ENCODE results near the gene ZNF365. TPM values are rescaled to one million over a fixed set of nuclear protein-coding genes. Genes with fewer than 3 reads are reported as not detected.
A peak's percentile ranks its signal among the peaks of the same experiment; 100 is the strongest.

The ZNF365 gene
- 0.38 and 0.63 TPM in 2 replicates for total RNA-seq (ENCODE audit: low replicate concordance)
- long read RNA-seq, result 0 reads

- Mint-ChIP-seq H3K27me3 (peaks cover 46% of the 10 kb centered on the region), H3K4me3 (peak within 1 kb of the TSS; percentile 87), H3K27ac (peak within 1 kb of the TSS; percentile 48), H3K36me3 (no peaks in the 10 kb centered on the region), H3K9me3 (no peaks in the 10 kb centered on the region), H3K4me1 (ENCODE audit: unreplicated experiment) (no peaks in the 10 kb centered on the region)
- peak; percentile 73 for DNase-seq (ENCODE audit: extremely low spot score, unreplicated experiment)
- TF ChIP-seq CTCF (conservative IDR thresholded peaks at IDR 0.05), result no peak
Measured at GRCh38 chr10:62373995-62374861, at the start of gene ZNF365. TSS of gene ZNF365 (plus strand) at chr10:62374369. CDS start at chr10:62376194, 1,825 bp downstream.

- no peak overlapping the region for H3K27ac Mint-ChIP-seq
- H3K27me3 Mint-ChIP-seq, result peaks cover 9% of the 10 kb centered on the region
Measured at GRCh38 chr10:62326176-62326575, 48.0 kb upstream of the ZNF365 start.

GRCh38 chr10:62327885-62328284 is 46.3 kb upstream of the ZNF365 start:
- Mint-ChIP-seq H3K4me3 (no peak overlapping the region), H3K27me3 (peaks cover 6% of the 10 kb centered on the region), H3K4me1 (ENCODE audit: unreplicated experiment) (no peaks in the 10 kb centered on the region), H3K9me3 (peaks cover 6% of the 10 kb centered on the region), H3K27ac (no peak overlapping the region), H3K36me3 (no peaks in the 10 kb centered on the region)
- DNase-seq (ENCODE audit: extremely low spot score, unreplicated experiment), result no peak
- no peak for TF ChIP-seq CTCF (conservative IDR thresholded peaks at IDR 0.05)

More at GRCh38 chr10:62326176-62326575, 48.0 kb upstream of the ZNF365 start:
- TF ChIP-seq CTCF (conservative IDR thresholded peaks at IDR 0.05), result no peak
- Mint-ChIP-seq H3K4me1 (ENCODE audit: unreplicated experiment) (no peaks in the 10 kb centered on the region), H3K9me3 (no peaks in the 10 kb centered on the region), H3K4me3 (no peak overlapping the region), H3K36me3 (no peaks in the 10 kb centered on the region)
- no peak for DNase-seq (ENCODE audit: extremely low spot score, unreplicated experiment)

GRCh38 chr10:62330213-62330612 is 44.0 kb upstream of the ZNF365 start:
- no peak for TF ChIP-seq CTCF (conservative IDR thresholded peaks at IDR 0.05)
- no peak for DNase-seq (ENCODE audit: extremely low spot score, unreplicated experiment)
- peaks cover 4% of the 10 kb centered on the region for H3K27me3 Mint-ChIP-seq
- no peaks in the 10 kb centered on the region for H3K4me1 Mint-ChIP-seq (ENCODE audit: unreplicated experiment)
- H3K9me3 Mint-ChIP-seq, result peaks cover 10% of the 10 kb centered on the region
- no peak overlapping the region for H3K27ac Mint-ChIP-seq
- H3K4me3 Mint-ChIP-seq, result no peak overlapping the region
- no peaks in the 10 kb centered on the region for H3K36me3 Mint-ChIP-seq

GRCh38 chr10:62332406-62332805 is 41.8 kb upstream of the ZNF365 start:
- Mint-ChIP-seq H3K4me1 (ENCODE audit: unreplicated experiment) (no peaks in the 10 kb centered on the region), H3K27me3 (peaks cover 3% of the 10 kb centered on the region), H3K27ac (no peak overlapping the region), H3K9me3 (peaks cover 10% of the 10 kb centered on the region), H3K36me3 (no peaks in the 10 kb centered on the region), H3K4me3 (no peak overlapping the region)
- DNase-seq (ENCODE audit: extremely low spot score, unreplicated experiment), result no peak
- no peak for TF ChIP-seq CTCF (conservative IDR thresholded peaks at IDR 0.05)

All from type B pancreatic cell (in vitro differentiated cells).